Measurements from ENCODE around the gene SLC16A10. TPM values are rescaled to one million over a fixed set of nuclear protein-coding genes. Genes with fewer than 3 reads are reported as not detected.

SLC16A10 gene
- total RNA-seq, 1 donor from 2014 or later, result 0.02 TPM

DNA sequence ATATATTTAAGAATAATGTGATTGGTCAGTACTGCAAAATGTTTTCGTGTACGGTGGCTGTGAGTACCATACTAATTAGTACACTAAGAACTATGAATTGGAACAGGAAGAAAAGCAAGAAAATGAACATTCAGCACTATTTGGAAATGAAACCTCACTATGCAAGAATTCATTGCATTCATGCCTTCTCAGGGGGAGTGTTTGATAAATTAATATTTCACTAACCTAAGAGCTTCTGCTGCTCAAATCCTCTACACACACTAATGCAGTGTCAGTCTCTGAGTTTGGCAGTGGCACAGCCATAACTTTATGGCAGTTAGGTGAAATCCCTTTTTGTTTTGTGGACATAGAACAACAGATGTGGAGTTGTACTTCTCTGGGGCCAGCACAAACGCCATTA lies 60.1 kb downstream of the SLC16A10 start:
- H3K9me3 Mint-ChIP-seq (ENCODE audit: low read depth), result peaks cover 4% of the 10 kb centered on the region

DNA sequence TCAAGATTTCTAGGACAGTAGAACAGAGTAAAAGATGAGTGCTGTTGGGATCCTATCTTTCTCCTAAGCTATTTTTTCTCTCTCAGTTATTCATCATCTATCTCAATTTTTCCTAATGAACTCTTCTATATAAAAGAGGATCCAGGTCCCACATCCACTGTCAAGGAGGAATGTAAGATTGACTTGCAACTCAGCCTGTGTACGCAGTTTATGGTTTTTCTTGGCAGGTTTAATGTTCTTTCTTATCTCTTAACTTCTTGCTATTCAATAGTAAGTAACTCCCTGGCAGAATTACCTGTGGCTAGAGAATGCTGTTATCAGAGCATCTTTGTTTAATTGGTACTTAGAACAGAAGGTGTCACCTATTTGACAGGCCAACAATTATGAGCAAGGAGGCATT lies 60.8 kb downstream of the SLC16A10 start:
- peaks cover 25% of the 10 kb centered on the region for H3K27me3 Mint-ChIP-seq (ENCODE audit: low read depth)
- no peak overlapping the region for H3K4me3 Mint-ChIP-seq (ENCODE audit: unreplicated experiment)
- peaks cover 3% of the 10 kb centered on the region for H3K9me3 Mint-ChIP-seq (ENCODE audit: low read depth)
- TF ChIP-seq, protein P1, sequence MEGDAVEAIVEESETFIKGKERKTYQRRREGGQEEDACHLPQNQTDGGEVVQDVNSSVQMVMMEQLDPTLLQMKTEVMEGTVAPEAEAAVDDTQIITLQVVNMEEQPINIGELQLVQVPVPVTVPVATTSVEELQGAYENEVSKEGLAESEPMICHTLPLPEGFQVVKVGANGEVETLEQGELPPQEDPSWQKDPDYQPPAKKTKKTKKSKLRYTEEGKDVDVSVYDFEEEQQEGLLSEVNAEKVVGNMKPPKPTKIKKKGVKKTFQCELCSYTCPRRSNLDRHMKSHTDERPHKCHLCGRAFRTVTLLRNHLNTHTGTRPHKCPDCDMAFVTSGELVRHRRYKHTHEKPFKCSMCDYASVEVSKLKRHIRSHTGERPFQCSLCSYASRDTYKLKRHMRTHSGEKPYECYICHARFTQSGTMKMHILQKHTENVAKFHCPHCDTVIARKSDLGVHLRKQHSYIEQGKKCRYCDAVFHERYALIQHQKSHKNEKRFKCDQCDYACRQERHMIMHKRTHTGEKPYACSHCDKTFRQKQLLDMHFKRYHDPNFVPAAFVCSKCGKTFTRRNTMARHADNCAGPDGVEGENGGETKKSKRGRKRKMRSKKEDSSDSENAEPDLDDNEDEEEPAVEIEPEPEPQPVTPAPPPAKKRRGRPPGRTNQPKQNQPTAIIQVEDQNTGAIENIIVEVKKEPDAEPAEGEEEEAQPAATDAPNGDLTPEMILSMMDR (IDR thresholded peaks at IDR 0.05), result no peak
- H3K4me1 Mint-ChIP-seq (ENCODE audit: low read depth), result no peaks in the 10 kb centered on the region
- no peak for DNase-seq (ENCODE audit: low spot score)
- H3K27ac Mint-ChIP-seq (ENCODE audit: unreplicated experiment), result no peak overlapping the region
- H3K36me3 Mint-ChIP-seq (ENCODE audit: low read depth), result no peaks in the 10 kb centered on the region

More for the DNA sequence above, 60.1 kb downstream of the SLC16A10 start:
- H3K27me3 Mint-ChIP-seq (ENCODE audit: low read depth), result peaks cover 19% of the 10 kb centered on the region
- H3K27ac Mint-ChIP-seq (ENCODE audit: unreplicated experiment), result no peak overlapping the region
- H3K36me3 Mint-ChIP-seq (ENCODE audit: low read depth), result no peaks in the 10 kb centered on the region
- TF ChIP-seq, protein P1 (IDR thresholded peaks at IDR 0.05), result no peak
- no peak overlapping the region for H3K4me3 Mint-ChIP-seq (ENCODE audit: unreplicated experiment)
- DNase-seq (ENCODE audit: low spot score), result no peak
- no peaks in the 10 kb centered on the region for H3K4me1 Mint-ChIP-seq (ENCODE audit: low read depth)

DNA sequence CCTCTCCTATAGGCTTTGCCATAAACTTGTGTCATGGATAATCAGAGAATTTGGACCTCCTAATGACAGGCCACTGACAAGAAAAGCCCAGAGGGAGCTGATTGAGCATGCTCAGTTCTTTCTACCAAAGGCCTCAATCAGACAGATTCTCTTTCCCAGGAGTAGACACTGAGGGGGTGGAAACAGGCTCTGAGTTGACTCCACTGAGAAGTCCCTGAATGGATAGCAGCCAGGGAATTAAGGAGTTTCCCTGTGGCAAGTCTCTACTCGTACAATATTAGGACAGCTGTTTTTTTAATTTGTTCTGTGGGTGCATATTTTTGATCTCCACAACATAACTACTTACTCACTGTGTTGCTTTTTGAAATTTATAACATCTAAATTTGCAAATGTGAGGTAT lies 63.3 kb downstream of the SLC16A10 start:
- Mint-ChIP-seq H3K27ac (ENCODE audit: unreplicated experiment) (no peak overlapping the region), H3K4me1 (ENCODE audit: low read depth) (no peaks in the 10 kb centered on the region), H3K36me3 (ENCODE audit: low read depth) (no peaks in the 10 kb centered on the region), H3K9me3 (ENCODE audit: low read depth) (no peaks in the 10 kb centered on the region), H3K27me3 (ENCODE audit: low read depth) (peaks cover 29% of the 10 kb centered on the region), H3K4me3 (ENCODE audit: unreplicated experiment) (no peak overlapping the region)
- no peak for DNase-seq (ENCODE audit: low spot score)
- TF ChIP-seq, protein P1 (IDR thresholded peaks at IDR 0.05), result no peak

DNA sequence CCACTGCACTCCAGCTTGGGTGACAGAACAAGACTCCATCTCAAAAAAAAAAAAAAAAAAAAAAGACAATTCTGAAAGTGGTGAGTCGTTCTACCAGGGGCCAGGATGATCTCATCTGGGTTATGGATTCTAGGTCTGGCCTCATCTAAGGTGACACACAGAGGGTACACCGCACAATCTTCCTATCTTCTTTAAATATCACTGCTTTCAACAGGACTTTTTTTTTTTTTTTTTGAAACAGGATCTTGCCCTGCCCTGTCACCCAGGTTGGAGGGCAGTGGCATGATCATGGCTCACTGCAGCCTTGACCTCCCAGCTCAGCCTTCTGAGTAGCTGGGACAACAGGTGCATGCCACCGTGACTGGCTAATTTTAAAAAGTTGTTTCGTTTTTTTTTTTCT lies 67.7 kb downstream of the SLC16A10 start:
- no peak for DNase-seq (ENCODE audit: low spot score)
- no peaks in the 10 kb centered on the region for H3K4me1 Mint-ChIP-seq (ENCODE audit: low read depth)
- TF ChIP-seq, protein P1 (IDR thresholded peaks at IDR 0.05), result no peak
- peaks cover 7% of the 10 kb centered on the region for H3K9me3 Mint-ChIP-seq (ENCODE audit: low read depth)
- H3K27ac Mint-ChIP-seq (ENCODE audit: unreplicated experiment), result no peak overlapping the region
- H3K4me3 Mint-ChIP-seq (ENCODE audit: unreplicated experiment), result no peak overlapping the region
- H3K36me3 Mint-ChIP-seq (ENCODE audit: low read depth), result no peaks in the 10 kb centered on the region
- peaks cover 22% of the 10 kb centered on the region for H3K27me3 Mint-ChIP-seq (ENCODE audit: low read depth)

DNA sequence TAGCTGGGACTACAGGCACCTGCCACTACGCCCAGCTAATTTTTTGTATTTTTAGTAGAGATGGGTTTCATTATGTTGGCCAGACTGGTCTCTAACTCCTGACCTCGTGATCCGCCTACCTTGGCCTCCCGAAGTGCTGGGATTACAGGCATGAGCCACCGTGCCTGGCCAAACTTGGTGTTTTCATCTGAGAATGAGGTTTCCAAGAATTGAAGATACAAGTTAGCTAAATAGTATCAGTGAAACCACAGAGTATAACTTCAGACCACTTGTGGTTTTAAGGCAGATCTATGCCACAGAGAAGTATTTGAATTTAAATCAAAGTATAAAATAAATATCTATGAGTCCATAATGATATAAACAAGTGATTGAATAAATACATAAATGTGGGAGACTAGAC lies 70.1 kb downstream of the SLC16A10 start:
- peaks cover 10% of the 10 kb centered on the region for H3K27me3 Mint-ChIP-seq (ENCODE audit: low read depth)
- no peak for DNase-seq (ENCODE audit: low spot score)
- H3K4me1 Mint-ChIP-seq (ENCODE audit: low read depth), result no peaks in the 10 kb centered on the region
- H3K36me3 Mint-ChIP-seq (ENCODE audit: low read depth), result peaks cover 1% of the 10 kb centered on the region
- no peak overlapping the region for H3K27ac Mint-ChIP-seq (ENCODE audit: unreplicated experiment)
- TF ChIP-seq, protein P1 (IDR thresholded peaks at IDR 0.05), result no peak
- no peak overlapping the region for H3K4me3 Mint-ChIP-seq (ENCODE audit: unreplicated experiment)
- H3K9me3 Mint-ChIP-seq (ENCODE audit: low read depth), result peaks cover 7% of the 10 kb centered on the region

Measured in chondrocyte (in vitro differentiated cells).